Stimulated activated CD4-positive, alpha-beta T cell treated with anti-CD3 and anti-CD28 coated beads, Interleukin-1b, Interleukin-23, amount 100 ng/mL, for 24 hours (primary cell): ENCODE data around the gene U2SURP.
"Not testable (repeated sequence)": the region's sequence is repeated elsewhere in the genome, so short reads cannot be mapped to it uniquely, and the experiment has no call there.

ENCODE experiments used
- DNase-seq, 4 experiments: peaks; one replicate each; pipeline ENCODE4 v3.0.0-alpha.2; 2020; ENCODE audit warnings: low read depth in 4 of 4, low spot score in 1 of 4

Gene U2SURP

DNA sequence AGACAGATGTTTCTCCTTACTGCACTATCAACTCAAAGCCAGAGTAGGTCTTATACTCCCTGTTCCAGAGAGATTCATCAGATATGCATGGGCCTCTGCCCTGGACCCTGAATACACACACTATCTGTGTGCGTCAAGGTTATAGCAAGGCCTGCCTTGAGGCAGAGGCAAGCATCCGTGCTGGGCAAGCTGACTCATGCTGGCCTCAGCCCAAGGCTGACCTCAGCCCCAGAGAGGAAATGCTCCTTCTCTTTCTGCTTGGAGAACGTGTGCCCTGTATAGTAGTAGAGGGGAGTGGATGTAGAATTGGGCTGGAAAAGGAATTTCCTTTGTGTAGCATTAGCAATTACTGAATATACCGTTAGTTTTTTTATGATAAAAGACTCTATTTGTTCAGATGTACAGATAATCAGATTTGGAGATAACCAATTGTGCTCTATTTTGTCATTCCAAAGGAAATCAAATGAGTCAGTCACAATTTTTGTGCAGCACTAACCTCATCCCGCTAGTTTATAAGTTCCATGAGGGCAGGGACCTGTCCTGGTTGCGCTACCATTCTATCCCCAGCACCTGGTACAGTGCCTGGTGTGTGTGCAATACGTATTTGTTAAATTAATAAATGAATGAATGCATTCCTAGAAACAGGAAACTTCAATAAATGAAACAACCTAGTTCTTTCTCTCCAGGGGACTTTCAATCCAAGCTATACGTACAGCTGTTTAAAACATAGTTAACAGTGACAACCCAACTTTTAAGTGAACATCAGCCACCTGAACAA, 24.6 kb upstream of the U2SURP start:
- DNase-seq, result no peak

DNA sequence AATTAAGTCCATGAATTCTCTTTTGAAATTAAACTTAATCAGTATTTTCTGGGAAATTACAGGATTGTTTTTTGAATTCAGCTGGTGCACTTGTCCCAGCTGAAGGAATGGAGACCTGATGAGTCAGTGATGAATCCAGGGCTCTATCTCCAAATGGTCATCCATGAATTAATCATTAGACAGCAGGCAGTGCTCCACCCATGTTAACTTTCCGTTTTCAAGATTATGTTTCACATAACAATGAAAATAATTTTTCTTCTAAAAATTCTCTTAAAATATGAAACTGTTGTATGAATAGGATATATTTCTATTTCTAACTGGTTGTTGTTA, 24.0 kb upstream of the U2SURP start:
- no peak for DNase-seq

DNA sequence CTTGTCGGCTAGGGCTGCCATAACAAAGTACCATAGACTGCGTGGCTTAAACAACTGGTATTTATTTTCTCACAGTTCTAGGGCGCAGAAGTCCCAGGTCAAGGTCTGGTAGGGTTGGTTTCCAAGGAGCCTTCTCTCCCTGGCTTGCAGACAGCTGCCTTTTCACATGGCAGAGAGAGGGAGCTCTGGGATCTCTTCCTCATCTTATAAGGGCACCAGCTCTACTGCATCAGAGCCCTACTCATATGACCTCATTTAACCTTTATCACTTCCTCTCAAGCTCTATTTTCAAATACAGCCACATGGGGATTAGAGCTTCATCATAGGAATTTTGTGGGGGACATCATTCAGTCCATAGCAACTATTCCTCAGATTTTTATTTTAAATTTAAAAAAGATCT, 20.3 kb upstream of the U2SURP start:
- no peak for DNase-seq

DNA sequence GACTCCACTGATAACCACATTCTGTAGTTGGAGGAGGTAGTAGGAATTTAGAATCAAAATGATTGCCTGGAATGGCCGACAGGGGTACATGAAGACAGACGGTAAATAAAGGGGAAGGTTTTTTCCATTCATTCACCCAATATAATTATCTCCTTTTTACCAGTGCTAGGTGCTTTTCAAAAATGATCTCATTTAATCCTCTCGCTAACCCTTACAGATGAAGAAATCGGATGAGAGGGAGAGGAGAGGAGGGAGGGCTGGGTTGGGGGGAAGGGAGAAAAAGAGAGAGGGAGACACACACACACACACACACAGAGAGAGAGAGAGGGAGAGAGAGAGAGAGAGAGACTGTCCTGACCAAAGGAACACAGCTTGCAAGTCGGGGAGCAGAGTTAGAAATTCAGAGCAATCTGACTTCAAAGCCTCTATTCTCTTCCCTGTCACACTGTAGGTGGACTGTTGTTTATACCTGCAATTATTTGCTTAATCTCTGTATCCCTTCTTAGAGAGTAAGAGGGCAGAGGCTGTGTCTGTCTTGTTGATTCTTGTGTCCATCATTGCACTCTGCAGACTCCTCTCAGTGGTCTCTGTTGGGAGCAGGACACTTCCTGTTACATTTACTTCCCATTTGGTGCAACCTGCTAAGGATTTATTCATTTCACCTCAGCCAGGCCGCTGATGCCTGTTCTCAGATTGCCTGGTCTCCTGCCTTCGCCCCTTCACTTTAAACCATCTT, 19.2 kb upstream of the U2SURP start:
- DNase-seq, result no peak

DNA sequence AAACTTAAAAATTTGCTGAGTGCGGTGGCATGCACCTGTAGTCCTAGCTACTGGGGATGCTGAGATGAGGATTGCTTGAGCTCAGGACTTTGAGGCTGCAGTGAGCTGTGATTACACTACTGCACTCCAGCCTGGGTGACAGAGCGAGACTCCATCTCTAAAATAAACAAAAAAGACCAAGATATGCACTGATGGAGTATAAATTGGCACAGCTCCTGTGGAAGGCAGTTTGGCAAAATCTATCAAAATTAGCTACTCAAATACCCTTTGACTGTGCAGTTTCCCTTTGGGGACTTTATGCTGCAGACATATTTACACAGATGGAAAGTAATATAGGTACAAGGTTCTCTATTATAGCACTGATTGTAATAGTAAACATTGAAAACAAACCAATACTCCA, 18.1 kb upstream of the U2SURP start:
- no peak for DNase-seq

DNA sequence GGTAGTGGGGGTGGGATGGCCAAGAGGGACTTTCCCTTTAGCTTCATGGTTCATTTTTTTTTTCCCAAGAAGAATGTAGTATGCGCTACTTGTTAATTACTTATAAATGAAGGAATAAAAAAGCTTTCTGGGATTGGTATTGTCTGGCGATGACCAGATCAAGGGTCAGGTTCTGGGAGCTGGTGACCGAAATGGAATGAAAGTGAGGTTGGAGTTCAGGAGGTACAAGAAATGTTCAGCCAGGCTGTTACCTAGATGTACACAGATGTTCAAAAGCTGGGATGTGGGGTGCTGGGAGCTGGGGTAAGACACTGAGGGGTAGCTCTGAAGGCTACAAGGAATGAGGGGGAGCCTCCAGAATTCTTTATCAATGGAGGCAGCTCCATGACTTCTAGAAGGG, 17.1 kb upstream of the U2SURP start:
- DNase-seq, result no peak

DNA sequence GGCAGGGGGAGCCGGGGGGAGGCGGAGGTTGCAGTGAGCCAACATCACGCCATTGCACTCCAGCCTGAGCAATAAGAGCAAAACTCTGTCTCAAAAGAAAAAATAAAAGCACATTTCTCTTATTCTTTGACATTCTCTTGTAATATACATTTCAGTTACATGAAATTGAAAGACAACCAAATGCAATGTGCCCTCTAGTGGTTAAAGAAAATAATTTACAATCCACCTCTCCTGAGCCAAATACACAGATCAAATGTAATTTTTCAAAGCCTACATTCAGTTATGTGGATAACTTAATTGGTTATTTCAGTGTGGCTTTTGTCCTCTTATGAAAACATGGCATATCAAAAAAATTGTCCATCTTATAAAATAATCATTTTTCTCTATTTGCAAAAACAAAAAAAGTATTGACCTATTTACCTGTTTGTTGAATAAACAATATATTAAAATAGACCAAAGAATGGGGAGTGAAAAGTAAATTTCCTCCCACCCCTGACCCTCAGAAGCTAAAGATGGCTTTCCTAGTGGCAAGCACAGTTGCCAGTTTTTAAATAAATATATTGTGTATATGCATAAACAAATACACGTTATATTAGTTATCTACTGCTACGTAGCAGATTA, 14.2 kb upstream of the U2SURP start:
- no peak for DNase-seq

DNA sequence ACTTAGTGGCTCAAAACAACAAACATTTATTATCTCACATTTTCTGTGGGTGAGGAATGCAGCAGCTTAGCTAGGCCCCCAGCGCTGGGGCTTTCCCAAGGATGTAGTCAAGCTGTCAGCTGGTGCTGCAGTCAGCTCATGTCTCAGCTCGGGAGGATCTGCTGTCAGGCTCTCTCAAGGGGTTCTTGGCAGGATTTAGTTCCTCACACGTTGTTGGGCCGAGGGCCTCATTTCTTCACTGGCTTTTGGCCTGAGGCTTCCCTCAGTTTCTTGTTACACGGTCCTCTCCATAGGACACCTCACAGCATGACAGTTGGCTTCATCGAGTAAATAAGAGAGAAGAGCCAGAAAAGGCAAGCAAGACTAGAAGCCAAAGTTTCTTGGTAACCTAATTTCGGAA, 13.7 kb upstream of the U2SURP start:
- no peak for DNase-seq

DNA sequence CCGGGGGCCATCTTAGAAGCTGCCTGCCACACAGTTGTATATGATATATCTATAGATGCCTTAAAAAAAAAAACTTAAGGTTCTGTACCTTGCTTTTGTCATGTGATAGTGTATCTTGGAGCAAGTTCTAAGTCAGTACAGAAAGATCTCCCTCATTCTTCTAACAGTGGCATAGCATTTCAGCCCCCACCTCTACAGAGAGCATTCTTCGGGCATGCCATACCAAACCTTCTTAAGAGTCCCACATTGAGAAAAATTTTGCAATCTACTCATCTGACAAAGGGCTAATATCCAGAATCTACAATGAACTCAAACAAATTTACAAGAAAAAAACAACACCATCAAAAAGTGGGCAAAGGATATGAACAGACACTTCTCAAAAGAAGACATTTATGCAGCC, 13.1 kb upstream of the U2SURP start:
- DNase-seq, result not testable (repeated sequence)

DNA sequence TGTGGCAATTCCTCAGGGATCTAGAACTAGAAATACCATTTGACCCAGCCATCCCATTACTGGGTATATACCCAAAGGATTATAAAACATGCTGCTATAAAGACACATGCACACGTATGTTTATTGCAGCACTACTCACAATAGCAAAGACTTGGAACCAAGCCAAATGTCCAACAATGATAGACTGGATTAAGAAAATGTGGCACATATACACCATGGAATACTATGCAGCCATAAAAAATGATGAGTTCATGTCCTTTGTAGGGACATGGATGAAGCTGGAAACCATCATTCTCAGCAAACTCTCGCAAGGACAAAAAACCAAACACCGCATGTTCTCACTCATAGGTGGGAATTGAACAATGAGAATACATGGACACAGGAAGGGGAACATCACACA, 12.5 kb upstream of the U2SURP start:
- DNase-seq, result not testable (repeated sequence)

DNA sequence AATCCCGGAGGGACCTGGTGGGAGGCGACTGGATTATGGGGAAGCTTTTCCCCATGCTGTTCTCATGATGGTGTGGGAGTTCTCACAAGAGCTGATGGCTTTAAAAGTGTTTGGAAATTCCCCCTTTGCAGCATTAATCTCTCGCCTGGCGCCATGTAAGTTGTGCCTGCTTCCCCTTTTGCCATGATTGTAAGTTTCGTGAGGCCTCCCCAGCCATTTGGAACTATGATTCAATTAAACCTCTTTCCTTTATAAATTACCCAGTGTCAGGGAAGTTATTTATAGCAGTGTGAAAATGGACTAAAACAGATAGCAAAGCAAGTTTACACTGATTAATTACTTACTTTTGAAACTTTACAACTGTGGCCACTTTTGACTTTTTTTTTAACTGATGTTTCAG, 10.6 kb upstream of the U2SURP start:
- DNase-seq, result no peak

DNA sequence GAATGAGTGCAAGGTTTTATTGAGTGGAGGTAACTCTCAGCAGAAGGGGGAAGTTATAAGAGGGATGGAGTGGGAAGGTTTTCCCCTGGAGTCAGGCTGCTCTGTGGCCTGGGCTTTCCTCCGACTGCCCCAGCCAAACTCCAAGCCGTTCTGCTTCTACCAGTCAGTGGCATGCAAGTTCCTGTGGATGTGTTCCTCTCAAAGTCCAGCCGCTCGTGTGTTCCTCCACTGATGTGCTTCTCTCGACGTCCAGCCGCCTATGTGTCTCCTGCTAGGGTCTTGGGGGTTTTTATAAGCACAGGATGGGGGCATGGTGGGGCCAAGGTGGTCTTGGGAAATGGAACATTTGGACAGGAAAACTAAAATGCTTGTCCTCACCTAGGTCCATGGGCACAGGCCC, 9.0 kb upstream of the U2SURP start:
- no peak for DNase-seq

DNA sequence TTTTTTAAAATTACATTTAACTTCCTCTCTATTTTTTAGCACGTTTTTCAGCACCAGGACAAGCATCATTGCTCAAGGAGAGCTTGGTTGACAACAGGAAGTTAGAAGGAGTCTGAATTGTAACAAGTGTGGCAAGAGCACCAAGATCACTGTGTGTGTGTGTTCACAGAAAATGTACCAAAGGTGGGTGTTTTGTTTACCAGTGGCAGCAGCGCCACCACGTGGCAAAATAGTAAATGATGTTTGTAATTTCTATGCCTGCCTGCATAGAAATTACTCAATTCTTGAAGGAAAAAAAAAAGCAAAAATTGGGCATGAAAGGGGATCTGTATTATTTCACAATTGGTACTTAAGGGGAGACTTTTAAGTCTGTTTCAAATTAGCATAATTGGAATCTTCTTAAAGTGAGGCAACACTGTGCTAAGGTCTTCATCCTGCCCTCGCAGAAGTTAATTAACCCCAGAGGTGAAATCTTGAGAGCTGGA, 7.4 kb upstream of the U2SURP start:
- peak; percentile 26 to 37 (median 30) for DNase-seq

DNA sequence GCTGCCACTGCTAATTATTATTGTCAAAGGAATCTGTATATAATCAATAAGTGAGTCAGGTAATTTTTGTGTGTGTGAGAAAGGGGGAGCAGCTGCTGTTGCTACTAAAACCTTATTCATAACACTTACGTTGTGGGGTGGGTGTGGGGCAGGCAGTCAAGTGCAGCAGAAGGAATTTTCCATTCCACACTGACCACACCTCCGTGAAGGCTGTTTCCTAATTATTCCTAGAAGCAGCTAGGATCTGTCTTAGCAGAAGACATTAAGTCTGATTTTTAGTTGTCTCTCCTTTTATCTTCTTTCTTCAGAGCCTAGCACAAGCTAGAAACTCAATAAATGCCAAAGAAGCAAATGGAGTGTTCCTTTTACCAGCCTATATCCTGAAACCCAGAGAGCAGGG, 4.0 kb upstream of the U2SURP start:
- no peak for DNase-seq

DNA sequence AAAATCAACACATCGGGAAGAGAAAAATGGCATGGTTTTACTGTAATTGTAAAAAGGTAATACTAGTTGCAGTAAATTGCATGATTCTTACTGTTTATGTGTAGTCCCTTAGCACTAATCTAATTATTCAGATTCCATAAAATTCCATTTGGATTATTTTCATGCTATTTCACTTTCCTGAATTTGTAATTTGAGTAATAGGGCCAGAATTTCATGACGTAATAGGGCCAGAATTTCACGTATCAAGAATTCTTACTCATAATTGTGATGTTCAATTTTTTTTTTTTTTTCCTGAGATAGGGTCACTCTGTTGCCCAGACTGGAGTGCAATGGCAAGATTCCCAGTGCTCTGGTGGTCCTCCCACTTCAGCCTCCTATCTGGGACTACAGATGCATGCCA, 2.9 kb upstream of the U2SURP start:
- no peak for DNase-seq

DNA sequence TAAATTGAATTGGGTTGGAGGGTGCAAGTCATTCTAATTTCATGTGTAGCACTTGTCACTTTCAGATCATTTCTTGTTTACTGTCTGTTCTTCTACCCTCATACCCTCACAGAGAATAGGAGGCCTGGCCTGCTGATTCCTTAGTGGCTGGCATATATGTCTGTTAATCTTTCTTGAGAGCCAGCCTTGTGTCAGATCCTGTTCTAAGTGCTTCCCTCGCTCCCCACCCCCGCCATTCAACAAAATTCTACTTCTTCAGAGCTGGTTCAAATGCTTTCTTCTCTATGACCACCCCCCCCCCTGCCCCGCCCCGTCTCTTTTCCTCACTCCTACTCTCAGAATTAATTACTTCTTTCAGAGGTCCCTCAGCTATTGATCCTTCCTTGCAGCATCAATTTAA, 1.5 kb upstream of the U2SURP start:
- no peak for DNase-seq

DNA sequence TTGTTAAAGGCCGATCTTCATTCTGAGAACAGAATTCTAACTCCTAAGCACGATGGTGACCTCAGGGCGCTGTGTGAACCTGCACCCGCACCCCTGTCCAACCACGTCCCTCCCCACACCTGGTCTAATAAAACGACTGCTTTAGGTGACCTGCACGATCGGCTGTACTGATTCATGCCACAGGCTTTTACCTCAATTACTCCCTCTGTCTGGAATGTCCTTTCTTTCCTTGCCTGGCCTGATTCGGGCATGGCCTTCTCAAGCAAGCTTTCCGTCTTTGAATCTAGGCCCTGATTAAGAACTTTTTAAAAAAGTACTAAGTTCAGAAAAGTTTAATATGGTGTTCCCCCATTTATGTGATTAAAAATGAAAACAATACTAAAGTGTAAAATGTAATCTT, 842 bp upstream of the U2SURP start:
- DNase-seq, result no peak

DNA sequence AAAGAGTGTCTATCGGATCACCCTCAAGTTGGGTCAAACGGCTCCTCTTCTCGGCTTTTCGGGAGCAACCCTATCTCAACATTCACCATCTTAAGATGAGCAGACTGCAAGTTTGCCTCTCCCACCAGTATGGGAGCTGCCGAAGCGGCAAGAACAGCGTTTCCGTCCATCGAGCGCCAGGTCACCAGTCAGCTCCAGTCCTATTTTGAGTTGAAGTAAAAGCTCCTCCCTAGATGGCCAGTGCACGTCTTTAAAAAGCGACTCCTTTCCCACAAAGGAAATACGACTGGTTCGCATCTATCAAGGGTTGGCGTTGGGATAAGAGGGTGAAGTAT, 369 bp upstream of the U2SURP start:
- no peak for DNase-seq

DNA sequence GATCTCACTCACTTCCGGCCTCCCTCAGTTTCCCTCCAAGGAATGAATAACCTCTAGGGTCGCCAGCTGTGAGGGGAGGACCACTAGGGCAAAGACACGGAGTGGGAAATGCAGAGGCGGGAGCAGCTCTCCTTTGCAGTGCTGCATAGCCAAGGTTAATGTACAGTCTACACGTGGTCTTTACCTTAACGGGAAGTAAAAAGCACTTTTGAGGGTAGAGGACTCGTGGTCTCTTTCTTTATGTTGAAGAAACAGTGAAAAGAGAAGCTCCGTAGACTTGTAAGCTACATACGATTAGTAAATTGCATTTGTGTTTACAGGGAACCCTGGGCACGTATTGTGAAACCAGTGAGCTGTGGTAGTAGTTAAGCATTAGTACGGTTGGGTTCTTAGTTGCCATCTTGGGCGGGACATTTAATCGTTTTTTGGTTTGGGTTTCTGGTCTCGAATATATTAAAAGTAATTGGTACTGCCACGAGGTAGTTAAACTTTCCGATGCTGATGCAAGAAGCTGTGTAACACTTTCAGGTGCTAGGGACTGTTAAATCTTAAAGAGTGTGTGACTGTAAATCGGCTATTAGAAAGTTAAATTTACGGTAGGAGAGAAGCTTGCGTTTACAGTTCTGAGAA, 828 bp downstream of the U2SURP start:
- DNase-seq, result peak in 2 of 4 experiments; percentile 11 to 12

DNA sequence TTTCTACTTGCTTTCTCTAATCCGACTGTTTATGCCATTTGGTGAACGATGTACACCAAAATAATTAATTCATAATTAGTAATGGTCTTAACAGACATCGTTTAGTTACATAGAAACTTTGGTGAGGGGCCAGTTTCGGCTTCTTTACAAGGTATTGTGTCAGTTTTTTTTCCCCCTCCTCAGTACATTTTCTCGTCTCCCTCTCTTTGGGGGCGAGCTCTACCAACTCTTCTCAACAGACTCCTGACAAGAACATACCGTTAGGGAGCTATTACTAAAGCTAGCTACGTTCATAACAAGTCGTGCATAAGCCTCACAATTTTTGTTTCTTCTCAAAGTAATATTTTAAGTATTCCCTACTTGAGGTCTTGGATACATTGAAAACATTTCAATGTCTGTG, 1.4 kb downstream of the U2SURP start:
- no peak for DNase-seq

DNA sequence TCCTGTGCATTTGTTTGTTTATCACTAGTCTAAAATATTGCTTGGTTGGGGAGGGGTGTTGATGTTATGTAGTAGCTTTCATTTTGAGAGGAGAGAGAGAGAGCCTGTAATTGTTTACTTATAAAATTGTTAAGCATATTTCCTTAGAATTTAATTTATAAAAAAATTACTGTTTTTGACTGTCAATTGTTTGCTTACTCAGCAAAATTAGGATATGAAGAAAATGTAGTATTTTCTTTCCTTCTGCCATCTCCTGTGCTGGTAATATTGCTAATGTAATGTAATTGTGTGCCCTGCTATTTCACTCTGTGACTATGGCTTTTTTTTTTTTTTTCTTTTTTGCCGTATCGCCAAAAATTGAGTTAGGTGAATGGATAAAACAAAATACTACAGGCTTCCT, 3.5 kb downstream of the U2SURP start:
- DNase-seq, result no peak

DNA sequence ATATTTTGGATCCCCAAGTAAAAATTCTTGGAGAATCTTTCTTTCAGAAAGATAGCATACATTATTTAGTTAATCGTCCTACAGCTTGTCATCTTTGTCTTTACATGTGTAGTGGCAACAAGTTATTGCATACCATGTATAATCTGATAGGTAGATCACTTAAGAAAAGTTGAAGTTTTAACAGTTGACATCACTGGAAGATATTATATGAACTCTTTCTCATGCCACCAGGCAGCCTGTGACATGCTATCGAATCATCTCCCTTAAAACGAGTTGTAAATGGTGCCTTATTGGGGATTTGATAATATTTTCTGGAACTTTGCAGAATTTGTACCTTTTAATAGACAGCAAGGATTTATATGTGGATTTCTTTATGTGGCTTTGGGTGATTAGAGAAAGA, 8.7 kb downstream of the U2SURP start:
- no peak for DNase-seq
